Adrenal gland (tissue), 5 donors: ENCODE measurements around the gene UHRF1.

Experiments
- POLR2A ChIP-seq, 2 donors: fragments of 450-650 bp; IDR thresholded peaks; one replicate each; pipeline ENCODE4 v1.6.1; 2017; ENCODE audit warnings: antibody characterized with exemption in 2 of 2, mild to moderate bottlenecking in 2 of 2, moderate library complexity in 1 of 2
- TF ChIP-seq, protein P1 (sequence below), 6 experiments: fragments of 450-650 bp in 4 of 6; fragments of 200-600 bp in 2 of 6; sonication (generic) in 1 of 6; IDR thresholded peaks; 1 replicate in 5 of 6; 2 replicates in 1 of 6; pipeline versions ENCODE4 v1.5.1 to v1.8.0; 2016 to 2021; ENCODE audit warnings: antibody characterized with exemption in 6 of 6, mild to moderate bottlenecking in 2 of 6, moderate library complexity in 1 of 6
- donor health status: DM: no; HTN: no; CAD: no.

DNA sequence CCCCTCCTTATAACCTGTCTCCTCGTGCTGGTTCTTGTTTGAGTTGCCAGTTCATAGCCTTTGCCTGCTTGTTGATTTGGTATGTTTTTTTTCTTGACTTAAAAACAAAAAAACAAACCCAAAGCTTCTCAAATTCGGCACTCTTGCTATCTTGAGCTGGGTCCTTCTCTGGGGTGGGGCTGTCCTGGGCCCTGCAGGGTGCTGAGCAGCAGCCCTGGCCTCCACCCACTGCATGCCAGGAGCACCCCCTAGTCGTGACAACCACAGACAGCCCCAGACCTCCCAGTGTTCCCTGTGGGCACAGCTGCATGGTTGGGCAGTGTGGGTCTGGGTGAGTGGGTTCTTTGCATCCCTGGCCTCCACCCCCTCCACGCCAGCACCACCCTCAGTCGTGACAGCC is 87.4 kb downstream of the UHRF1 start:
- TF ChIP-seq, protein P1, sequence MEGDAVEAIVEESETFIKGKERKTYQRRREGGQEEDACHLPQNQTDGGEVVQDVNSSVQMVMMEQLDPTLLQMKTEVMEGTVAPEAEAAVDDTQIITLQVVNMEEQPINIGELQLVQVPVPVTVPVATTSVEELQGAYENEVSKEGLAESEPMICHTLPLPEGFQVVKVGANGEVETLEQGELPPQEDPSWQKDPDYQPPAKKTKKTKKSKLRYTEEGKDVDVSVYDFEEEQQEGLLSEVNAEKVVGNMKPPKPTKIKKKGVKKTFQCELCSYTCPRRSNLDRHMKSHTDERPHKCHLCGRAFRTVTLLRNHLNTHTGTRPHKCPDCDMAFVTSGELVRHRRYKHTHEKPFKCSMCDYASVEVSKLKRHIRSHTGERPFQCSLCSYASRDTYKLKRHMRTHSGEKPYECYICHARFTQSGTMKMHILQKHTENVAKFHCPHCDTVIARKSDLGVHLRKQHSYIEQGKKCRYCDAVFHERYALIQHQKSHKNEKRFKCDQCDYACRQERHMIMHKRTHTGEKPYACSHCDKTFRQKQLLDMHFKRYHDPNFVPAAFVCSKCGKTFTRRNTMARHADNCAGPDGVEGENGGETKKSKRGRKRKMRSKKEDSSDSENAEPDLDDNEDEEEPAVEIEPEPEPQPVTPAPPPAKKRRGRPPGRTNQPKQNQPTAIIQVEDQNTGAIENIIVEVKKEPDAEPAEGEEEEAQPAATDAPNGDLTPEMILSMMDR (IDR thresholded peaks at IDR 0.05) = no peak
- no peak for TF ChIP-seq POLR2A (IDR thresholded peaks at IDR 0.05)
